ENCODE measurements around the gene CATSPERB. TPM values are rescaled to one million over a fixed set of nuclear protein-coding genes. Genes with fewer than 3 reads are reported as not detected.
"Not testable (repeated sequence)": the region's sequence is repeated elsewhere in the genome, so short reads cannot be mapped to it uniquely, and the experiment has no call there.

Gene CATSPERB
- polyA plus RNA-seq, 3 donors from 2014 or later: 0.32 to 1.9 TPM; not detected in 1

DNA sequence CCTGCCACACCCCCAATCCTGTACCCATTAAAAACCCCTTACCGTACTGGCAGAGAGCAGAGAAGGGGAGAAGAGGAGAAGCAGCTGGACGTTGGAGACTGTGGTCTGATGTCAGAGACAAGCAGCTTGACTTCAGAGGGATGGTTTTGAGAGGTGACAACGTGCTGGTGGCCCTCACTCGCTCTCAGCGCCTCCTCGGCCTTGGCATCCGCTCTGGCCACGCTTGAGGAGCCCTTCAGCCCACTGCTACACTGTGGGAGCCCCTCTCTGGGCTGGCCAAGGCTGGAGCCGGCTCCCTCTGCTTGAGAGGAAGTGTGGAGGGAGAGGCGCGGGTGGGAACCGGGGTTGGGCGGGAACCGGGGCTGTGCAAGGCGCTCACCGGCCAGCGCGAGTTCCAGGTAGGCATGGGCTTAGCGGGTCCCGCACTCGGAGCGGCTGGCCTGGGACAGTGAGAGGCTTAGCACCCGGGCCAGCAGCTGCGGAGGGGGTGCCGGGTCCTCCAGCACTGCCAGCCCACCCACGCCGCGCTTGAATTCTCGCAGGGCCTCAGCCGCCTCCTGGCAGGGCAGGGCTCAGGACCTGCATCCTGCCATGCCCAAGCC, 154.2 kb downstream of the CATSPERB start:
- Mint-ChIP-seq H3K36me3 (peaks cover 0 to 3% (median 0%) of the 10 kb centered on the region in 3 donors), H3K27me3 (ENCODE audit: low read depth in 3 of 3) (peaks cover 2 to 31% (median 5%) of the 10 kb centered on the region in 3 donors), H3K9me3 (no peaks in the 10 kb centered on the region), H3K4me3 (no peak overlapping the region), H3K27ac (no peak overlapping the region), H3K4me1 (peaks cover 10 to 15% of the 10 kb centered on the region in 2 donors)
- DNase-seq: no peak

DNA sequence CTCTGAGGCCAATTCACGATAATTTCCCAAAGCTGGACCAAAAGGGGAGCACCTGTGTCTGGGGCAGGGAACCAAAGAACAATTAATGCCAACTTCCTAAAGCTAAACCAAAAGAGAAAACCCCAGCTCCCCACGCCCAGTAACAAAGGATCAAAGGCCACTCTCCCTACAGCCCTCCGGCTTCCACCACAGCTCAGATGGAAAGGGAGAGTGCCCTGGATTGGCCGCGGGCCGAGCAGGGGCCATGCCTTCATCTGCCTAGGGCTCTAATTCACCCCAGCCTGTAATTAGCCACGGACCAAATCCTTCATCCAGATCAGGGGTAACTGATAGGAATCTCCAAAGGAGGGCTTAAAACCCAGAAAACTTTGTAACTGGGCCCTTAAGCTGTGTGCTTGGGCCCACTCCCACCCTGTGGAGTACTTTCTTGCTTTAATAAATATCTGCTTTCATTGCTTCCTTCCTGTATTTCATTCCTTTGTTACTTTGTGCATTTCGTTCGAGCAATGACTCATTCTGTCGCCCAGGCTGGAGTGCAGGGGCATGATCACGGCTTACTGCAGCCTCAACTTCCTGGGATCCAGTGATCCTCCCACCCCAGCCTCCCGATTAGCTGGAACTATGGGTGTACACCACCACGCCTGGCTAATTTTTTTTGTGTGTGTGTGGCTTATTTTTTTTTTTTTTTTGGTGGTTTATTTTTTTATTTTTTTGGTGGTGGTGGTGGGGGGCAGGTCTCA, 156.2 kb downstream of the CATSPERB start:
- DNase-seq: no peak
- Mint-ChIP-seq H3K27ac (no peak overlapping the region), H3K9me3 (no peaks in the 10 kb centered on the region), H3K27me3 (ENCODE audit: low read depth in 3 of 3) (peaks cover 2 to 31% (median 5%) of the 10 kb centered on the region in 3 donors), H3K4me3 (peak overlapping the region in 1 of 5 donors; percentile 52), H3K36me3 (peaks cover 0 to 3% (median 0%) of the 10 kb centered on the region in 3 donors), H3K4me1 (peaks cover 10 to 15% of the 10 kb centered on the region in 2 donors)

DNA sequence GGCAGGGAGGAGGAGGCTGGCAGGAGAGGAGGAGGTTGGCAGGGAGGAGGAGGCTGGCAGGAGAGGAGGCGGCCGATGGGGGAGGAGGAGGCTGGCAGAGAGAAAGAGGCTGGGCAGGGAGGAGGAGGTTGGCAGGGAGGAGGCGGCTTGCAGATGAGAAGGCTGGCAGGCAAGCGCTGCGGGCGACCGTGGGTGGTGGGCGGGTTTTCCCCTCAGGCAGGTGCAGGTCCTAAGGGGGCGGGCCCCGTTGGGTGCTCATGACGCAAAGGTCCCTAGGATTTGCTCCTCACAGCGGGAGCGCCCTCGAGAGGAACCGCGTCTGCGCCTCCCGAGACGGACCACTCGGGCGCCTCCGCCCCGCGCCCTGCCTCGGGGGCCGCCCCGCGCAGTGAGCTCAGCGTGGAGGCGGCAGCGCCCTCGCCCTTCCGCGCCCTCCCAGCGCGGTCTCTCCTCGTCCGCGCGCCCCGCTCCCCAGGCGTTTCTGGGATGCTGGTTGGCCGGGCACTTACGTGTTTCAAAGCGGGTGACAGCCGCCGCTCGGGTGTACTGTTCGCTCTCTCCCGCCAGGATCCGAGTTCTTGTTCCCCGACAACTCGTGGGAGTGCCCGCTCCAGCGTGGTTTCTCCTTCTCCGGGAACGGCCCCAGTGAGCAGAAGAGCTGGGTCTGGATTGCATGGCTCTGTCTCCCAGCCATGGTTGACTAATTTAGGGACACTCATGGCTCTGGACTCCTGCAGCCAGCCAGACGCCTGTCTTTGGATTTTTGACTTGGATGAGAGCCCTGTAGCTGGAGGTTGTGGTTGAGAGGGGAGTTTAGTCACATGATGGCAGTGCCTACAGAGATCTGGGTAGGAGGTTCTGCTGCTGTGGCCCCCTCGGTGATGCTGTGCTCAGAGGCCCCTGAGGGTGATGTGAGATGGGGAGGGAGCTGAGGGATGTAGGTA, 157.7 kb downstream of the CATSPERB start:
- peak overlapping the region in 1 of 6 donors; percentile 50 for H3K27ac Mint-ChIP-seq
- peak overlapping the region; percentile 52 to 73 (median 60) for H3K4me3 Mint-ChIP-seq
- H3K36me3 Mint-ChIP-seq: peaks cover 0 to 3% (median 0%) of the 10 kb centered on the region in 3 donors
- H3K27me3 Mint-ChIP-seq (ENCODE audit: low read depth in 3 of 3): peaks cover 2 to 30% (median 7%) of the 10 kb centered on the region in 3 donors
- H3K4me1 Mint-ChIP-seq: peaks cover 10 to 15% of the 10 kb centered on the region in 2 donors
- no peaks in the 10 kb centered on the region for H3K9me3 Mint-ChIP-seq
- DNase-seq: peak; percentile 12 to 18 (median 17)

DNA sequence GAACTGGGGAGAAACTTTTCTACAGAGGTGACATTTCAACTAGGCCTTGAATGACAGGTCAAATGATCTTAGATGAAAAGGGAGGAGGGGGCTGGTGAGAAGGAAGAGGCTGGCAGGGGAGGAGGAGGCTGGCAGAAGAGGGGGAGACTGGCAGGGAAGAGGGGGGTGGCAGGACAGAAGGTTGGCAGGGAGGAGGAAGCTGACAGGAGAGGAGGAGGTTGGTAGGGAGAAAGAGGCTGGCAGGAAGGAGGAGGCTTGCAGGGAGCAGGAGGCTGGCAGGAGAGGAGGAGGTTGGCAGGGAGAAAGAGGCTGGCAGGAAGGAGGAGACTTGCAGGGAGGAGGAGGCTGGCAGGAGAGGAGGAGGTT, 158.4 kb downstream of the CATSPERB start:
- Mint-ChIP-seq H3K9me3 (no peaks in the 10 kb centered on the region), H3K4me1 (peaks cover 10 to 15% of the 10 kb centered on the region in 2 donors), H3K27ac (no peak overlapping the region), H3K27me3 (ENCODE audit: low read depth in 3 of 3) (peaks cover 2 to 28% (median 7%) of the 10 kb centered on the region in 3 donors), H3K4me3 (peak overlapping the region; percentile 0 to 52 (median 45)), H3K36me3 (no peaks in the 10 kb centered on the region)
- DNase-seq: no peak

DNA sequence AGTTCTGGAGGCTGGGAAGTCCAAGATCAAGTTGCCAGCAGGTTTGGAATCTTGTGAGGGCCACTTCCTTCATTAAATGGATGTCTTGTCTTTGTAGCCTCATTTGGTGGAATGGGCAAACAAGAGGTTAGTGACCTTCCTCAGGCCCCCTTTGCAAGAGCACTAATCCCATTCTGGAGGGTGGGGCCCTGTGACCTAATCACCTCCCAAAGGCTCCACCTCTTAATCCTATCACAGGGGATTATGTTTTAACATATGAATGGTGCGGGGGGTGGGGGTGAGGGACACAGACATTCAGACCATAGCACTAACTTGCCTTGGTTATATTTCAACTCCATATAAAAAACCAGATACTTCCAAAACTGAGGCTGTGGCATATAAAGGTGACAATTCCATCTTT, 161.9 kb downstream of the CATSPERB start:
- peaks cover 0 to 27% (median 4%) of the 10 kb centered on the region in 3 donors for H3K27me3 Mint-ChIP-seq (ENCODE audit: low read depth in 3 of 3)
- DNase-seq: no peak
- no peak overlapping the region for H3K27ac Mint-ChIP-seq

DNA sequence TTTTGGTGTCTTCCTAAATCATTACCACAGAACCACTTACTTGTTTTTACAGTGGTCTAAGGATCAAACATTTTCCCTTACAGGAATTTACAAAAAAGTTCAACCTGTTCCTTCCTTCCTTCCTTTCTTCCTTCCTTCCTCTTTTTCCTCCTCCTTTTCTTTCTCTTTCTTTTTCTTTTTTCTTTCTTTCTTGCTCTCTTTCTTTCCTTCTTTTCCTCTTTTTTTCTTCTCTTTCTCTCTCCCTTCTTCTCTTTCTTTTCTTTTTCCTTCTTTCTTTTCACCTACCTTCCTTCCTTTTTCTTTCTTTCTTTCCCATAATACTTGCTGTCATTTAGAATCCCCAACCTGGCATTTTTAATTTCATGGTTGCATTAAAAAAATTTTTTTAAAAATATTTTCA, 162.6 kb downstream of the CATSPERB start:
- no peak for DNase-seq
- Mint-ChIP-seq H3K36me3 (no peaks in the 10 kb centered on the region), H3K9me3 (no peaks in the 10 kb centered on the region), H3K27me3 (ENCODE audit: low read depth in 3 of 3) (peaks cover 0 to 23% (median 3%) of the 10 kb centered on the region in 3 donors), H3K4me3 (no peak overlapping the region), H3K4me1 (peaks cover 3 to 9% of the 10 kb centered on the region in 2 donors), H3K27ac (no peak overlapping the region)

More for the DNA sequence above, 161.9 kb downstream of the CATSPERB start:
- H3K9me3 Mint-ChIP-seq: no peaks in the 10 kb centered on the region
- no peak overlapping the region for H3K4me3 Mint-ChIP-seq
- peaks cover 10 to 15% of the 10 kb centered on the region in 2 donors for H3K4me1 Mint-ChIP-seq
- H3K36me3 Mint-ChIP-seq: no peaks in the 10 kb centered on the region

DNA sequence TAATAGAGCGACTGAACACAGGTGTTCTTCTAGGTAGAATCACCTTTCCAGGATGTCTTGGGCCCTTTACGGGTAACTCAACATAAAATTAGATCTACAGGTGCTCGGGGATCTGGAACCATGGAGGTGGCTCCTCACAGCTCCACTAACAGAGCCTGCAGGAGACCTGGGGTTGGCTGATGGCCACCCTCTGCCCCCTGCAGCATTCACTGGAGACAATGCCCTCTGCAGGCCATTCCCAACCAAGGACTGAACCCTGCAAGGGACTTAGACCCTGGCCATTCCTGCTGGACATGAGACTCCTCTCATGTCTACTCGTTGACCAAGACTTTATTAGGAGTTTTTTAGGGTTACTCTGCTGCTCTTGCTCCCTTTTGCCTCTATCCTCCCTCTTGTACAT, 163.3 kb downstream of the CATSPERB start:
- H3K27me3 Mint-ChIP-seq (ENCODE audit: low read depth in 3 of 3): peaks cover 0 to 19% (median 3%) of the 10 kb centered on the region in 3 donors
- H3K9me3 Mint-ChIP-seq: peaks cover 0 to 2% (median 0%) of the 10 kb centered on the region in 6 donors
- DNase-seq: no peak
- peaks cover 0 to 7% of the 10 kb centered on the region in 2 donors for H3K4me1 Mint-ChIP-seq
- H3K36me3 Mint-ChIP-seq: no peaks in the 10 kb centered on the region
- H3K27ac Mint-ChIP-seq: no peak overlapping the region
- no peak overlapping the region for H3K4me3 Mint-ChIP-seq

DNA sequence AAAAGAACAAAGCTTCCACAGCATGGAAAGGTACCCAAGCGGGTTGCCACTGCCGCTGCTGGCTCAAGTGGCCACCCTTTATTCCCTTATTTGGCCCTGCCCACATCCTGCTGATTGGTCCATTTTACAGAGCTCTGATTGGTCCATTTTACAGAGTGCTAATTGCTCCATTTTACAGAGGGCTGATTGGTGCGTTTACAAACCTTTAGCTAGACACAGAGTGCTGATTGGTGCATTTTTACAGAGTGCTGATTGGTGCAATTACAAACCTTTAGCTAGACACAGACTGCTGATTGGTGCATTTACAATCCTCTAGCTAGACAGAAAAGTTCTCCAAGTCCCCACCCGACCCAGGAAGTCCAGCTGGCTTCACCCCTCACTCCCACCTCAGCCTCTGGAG, 164.1 kb downstream of the CATSPERB start:
- H3K27ac Mint-ChIP-seq, DNase-seq, H3K9me3 Mint-ChIP-seq, H3K36me3 Mint-ChIP-seq, H3K4me1 Mint-ChIP-seq, H3K4me3 Mint-ChIP-seq: not testable (repeated sequence)
- peaks cover 0 to 21% (median 3%) of the 10 kb centered on the region in 3 donors for H3K27me3 Mint-ChIP-seq (ENCODE audit: low read depth in 3 of 3)

DNA sequence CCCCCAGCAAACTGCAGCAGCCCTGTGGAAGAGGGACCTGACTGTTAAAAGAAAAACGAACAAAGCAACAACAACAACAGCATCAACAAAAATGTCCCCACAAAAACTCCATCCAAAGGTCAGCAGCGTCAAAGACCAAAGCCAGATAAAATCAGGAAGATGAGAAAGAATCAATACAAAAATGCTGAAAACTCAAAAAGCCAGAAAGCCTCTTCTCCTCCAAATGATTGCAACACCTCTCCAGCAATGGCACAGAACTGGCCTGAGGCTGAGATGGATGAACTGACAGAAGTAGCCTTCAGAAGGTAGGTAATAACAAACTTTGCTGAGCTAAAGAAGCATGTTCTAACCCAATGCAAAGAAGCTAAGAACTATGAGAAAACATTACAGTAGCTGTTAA, 176.4 kb downstream of the CATSPERB start:
- H3K4me3 Mint-ChIP-seq: no peak overlapping the region
- no peaks in the 10 kb centered on the region for H3K36me3 Mint-ChIP-seq
- DNase-seq: no peak
- peaks cover 0 to 2% (median 0%) of the 10 kb centered on the region in 6 donors for H3K9me3 Mint-ChIP-seq
- no peaks in the 10 kb centered on the region for H3K4me1 Mint-ChIP-seq
- peaks cover 3 to 9% (median 4%) of the 10 kb centered on the region in 3 donors for H3K27me3 Mint-ChIP-seq (ENCODE audit: low read depth in 3 of 3)
- H3K27ac Mint-ChIP-seq: no peak overlapping the region

DNA sequence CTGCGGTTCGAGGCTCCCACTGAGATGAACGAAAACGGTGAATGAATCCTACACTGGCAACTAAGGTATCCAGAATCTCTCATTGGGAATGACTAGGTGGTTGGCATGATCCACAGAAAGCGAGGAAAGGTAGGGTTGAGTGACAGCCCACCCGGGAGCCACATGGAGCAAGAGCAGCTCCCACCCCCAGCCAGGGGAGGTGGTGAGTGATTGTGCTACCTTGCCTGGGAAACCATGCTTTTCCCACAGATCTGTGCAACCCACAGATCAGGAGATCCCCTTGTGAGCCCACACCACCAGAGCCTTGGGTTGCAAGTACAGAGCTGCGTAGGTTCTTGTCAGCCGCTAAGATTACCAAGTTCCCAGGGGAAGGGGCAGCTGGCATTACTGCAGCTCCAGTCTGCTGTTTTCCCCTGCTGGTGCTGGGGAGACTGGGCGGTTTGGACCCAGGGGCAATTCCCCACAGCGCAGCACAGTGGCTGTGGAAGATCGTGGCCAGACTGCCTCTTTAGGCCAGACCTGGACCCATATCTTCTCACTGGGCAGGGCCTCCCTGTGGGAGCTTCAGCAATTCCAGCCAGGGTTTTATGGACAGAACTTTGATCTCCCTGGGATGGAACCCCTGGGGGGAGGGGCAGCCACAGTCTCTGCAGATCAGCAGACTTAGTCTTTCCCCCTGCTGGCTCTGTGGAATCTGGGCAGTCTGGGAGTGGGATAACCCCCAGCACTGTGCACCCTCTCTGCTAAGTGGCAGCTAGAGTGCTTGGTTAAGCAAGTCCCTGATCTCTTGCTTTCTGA, 177.2 kb downstream of the CATSPERB start:
- peaks cover 3 to 9% (median 4%) of the 10 kb centered on the region in 3 donors for H3K27me3 Mint-ChIP-seq (ENCODE audit: low read depth in 3 of 3)
- DNase-seq: no peak
- no peak overlapping the region for H3K27ac Mint-ChIP-seq
- peaks cover 0 to under 1% (median 0%) of the 10 kb centered on the region in 6 donors for H3K9me3 Mint-ChIP-seq
- H3K4me1 Mint-ChIP-seq: no peaks in the 10 kb centered on the region
- no peaks in the 10 kb centered on the region for H3K36me3 Mint-ChIP-seq
- H3K4me3 Mint-ChIP-seq: no peak overlapping the region

DNA sequence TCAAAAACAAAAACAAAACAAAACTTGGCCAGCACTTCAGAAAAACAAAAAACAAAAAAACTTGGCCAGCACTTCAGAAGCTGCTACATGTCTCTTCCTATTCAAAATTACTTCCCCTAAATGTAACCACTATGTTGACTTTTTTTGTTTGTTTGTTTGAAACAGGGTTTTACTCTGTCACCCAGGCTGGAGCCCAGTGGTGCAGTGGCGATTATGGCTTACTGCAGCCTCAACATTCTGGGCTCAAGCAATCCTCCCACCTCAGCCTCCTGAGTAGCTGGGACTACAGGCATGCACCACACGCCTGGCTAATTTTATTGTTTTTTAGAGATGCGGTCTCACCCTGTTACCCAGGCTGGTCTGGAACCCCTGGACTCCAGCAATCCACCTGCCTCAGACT, 183.8 kb downstream of the CATSPERB start:
- H3K9me3 Mint-ChIP-seq: peaks cover 0 to 3% (median 0%) of the 10 kb centered on the region in 6 donors
- H3K27me3 Mint-ChIP-seq (ENCODE audit: low read depth in 3 of 3): peaks cover 0 to 9% (median 7%) of the 10 kb centered on the region in 3 donors
- no peak overlapping the region for H3K4me3 Mint-ChIP-seq
- no peaks in the 10 kb centered on the region for H3K4me1 Mint-ChIP-seq
- H3K36me3 Mint-ChIP-seq: no peaks in the 10 kb centered on the region
- DNase-seq: no peak
- H3K27ac Mint-ChIP-seq: no peak overlapping the region

DNA sequence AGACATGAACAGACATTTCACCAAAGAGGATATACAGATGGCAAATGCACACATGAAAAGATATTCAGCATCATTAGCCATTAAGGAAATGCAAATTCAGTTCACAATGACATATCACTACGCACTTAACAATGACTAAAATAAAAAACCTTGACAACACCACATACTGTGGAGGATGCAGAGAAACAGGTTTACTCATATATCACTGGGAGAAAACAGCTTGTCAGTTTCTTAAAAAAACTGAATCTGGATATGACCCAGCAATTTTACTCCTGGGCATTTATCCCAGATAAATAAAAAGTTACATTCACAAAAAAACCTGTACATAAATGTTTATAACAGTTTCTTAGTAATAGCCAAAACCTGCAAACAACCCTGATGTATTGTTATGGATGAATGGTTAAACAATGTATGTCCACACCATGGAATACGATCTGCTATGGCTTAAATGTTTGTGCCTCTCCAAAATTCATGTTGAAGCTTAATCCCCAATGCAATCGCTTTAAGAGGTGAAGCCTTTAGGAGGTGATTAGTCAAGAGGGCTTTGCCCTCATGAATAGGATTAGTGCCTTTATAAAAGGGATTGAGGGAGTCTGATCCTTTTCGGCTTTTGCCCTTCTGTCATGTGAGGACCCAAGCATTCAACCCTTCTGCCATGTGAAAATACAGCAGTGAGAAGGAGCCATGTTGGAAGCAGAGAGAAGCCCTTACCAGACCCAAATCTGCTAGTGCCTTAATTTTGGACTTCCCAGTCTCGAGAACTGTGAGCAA, 185.8 kb downstream of the CATSPERB start:
- peaks cover 11 to 16% (median 15%) of the 10 kb centered on the region in 6 donors for H3K9me3 Mint-ChIP-seq
- H3K27ac Mint-ChIP-seq: no peak overlapping the region
- no peak overlapping the region for H3K4me3 Mint-ChIP-seq
- peaks cover 8 to 10% (median 8%) of the 10 kb centered on the region in 3 donors for H3K36me3 Mint-ChIP-seq
- DNase-seq: no peak
- peaks cover 0 to 12% (median 8%) of the 10 kb centered on the region in 3 donors for H3K27me3 Mint-ChIP-seq (ENCODE audit: low read depth in 3 of 3)
- no peaks in the 10 kb centered on the region for H3K4me1 Mint-ChIP-seq

Data from immature natural killer cell (primary cell).